Tibial nerve (tissue), 4 donors: ENCODE measurements around the gene PABPN1. TPM values are rescaled to one million over a fixed set of nuclear protein-coding genes. Genes with fewer than 3 reads are reported as not detected.

ENCODE experiments used
- DNase-seq, 2 donors: peaks; one replicate each; pipeline ENCODE4 v3.0.0-alpha.2; 2019; ENCODE audit warnings: low spot score in 2 of 2
- H3K27ac ChIP-seq, 4 donors: fragments of 200-600 bp; sonication (generic) in 3 of 4; one replicate each; pipeline ENCODE4 v1.5.1; 2017 to 2019; ENCODE audit warnings: mild to moderate bottlenecking in 1 of 4
- H3K27me3 ChIP-seq, 2 donors: fragments of 200-600 bp; sonication (generic) in 1 of 2; one replicate each; pipeline versions ENCODE4 v1.5.1 to v1.6.0; 2017 to 2019
- H3K36me3 ChIP-seq, 3 donors: fragments of 200-600 bp; sonication (generic); one replicate each; pipeline ENCODE4 v1.5.1; 2018 to 2019
- H3K4me1 ChIP-seq, 4 donors: fragments of 200-600 bp; sonication (generic) in 3 of 4; one replicate each; pipeline ENCODE4 v1.5.1; 2017 to 2019
- H3K4me3 ChIP-seq, 4 donors: fragments of 200-600 bp; sonication (generic) in 3 of 4; one replicate each; pipeline ENCODE4 v1.5.1; 2017 to 2019; ENCODE audit warnings: mild to moderate bottlenecking in 1 of 4, moderate library complexity in 1 of 4
- H3K9me3 ChIP-seq, 4 donors: fragments of 200-600 bp; sonication (generic) in 3 of 4; one replicate each; pipeline ENCODE4 v1.5.1; 2017 to 2019
- CTCF ChIP-seq, 5 experiments: fragments of 200-600 bp in 3 of 5; fragments of 450-650 bp in 2 of 5; sonication (generic) in 3 of 5; IDR thresholded peaks; one replicate each; pipeline ENCODE4 v1.5.1; 2016 to 2019; ENCODE audit warnings: antibody characterized with exemption in 5 of 5, mild to moderate bottlenecking in 3 of 5, moderate library complexity in 2 of 5
- EP300 ChIP-seq, 2 donors: sonication (generic); formaldehyde crosslinking; IDR thresholded peaks; one replicate each; pipeline ENCODE4 v1.6.1; 2017; ENCODE audit warnings: antibody characterized with exemption in 2 of 2, mild to moderate bottlenecking in 1 of 2
- POLR2A ChIP-seq, 2 donors: fragments of 450-650 bp; IDR thresholded peaks; one replicate each; pipeline ENCODE4 v1.6.1; 2017; ENCODE audit warnings: antibody characterized with exemption in 2 of 2, mild to moderate bottlenecking in 2 of 2, moderate library complexity in 2 of 2
- WGBS, 2 donors: methylation state at CpG; one replicate each; pipeline ENCODE4 v1.1.5; 2018; 5-methylcytosine and 5-hydroxymethylcytosine counted together
- total RNA-seq, 4 donors: library from RNA; depleted of rRNA; stranded (reverse); fragments of >200 nt; gene quantifications; one replicate each; pipeline ENCODE4 v1.1.0, GENCODE V29; 2016

Gene PABPN1
- total RNA-seq, 4 donors from 2014 or later = 52.1 to 80.8 (median 64.5) TPM

- 70 to 75% methylated on average over 5 of the region's 5 CpGs for WGBS, 2 donors
- DNase-seq = no peak
- no peak for TF ChIP-seq EP300 (IDR thresholded peaks at IDR 0.05)
- Histone ChIP-seq H3K36me3 (peaks cover 0 to 31% (median 0%) of the 10 kb centered on the region in 3 donors), H3K4me3 (no peak overlapping the region), H3K9me3 (no peaks in the 10 kb centered on the region), H3K27me3 (peaks cover 0 to 4% of the 10 kb centered on the region in 2 donors), H3K27ac (peak overlapping the region; percentile 43 to 89 (median 82)), H3K4me1 (peaks cover 0 to 28% (median 19%) of the 10 kb centered on the region in 4 donors)
These were observed 32.1 kb downstream of the PABPN1 start for GRCh38 chr14:23353433-23353780.

- WGBS, 2 donors = 77 to 84% methylated on average over 6 of the region's 6 CpGs
- Histone ChIP-seq H3K27me3 (peaks cover 0 to 4% of the 10 kb centered on the region in 2 donors), H3K27ac (no peak overlapping the region), H3K4me1 (peaks cover 0 to 43% (median 25%) of the 10 kb centered on the region in 4 donors), H3K36me3 (peaks cover 0 to 40% (median 0%) of the 10 kb centered on the region in 3 donors), H3K4me3 (no peak overlapping the region), H3K9me3 (no peaks in the 10 kb centered on the region)
- no peak for DNase-seq
- TF ChIP-seq CTCF (IDR thresholded peaks at IDR 0.05) (no peak), POLR2A (IDR thresholded peaks at IDR 0.05) (no peak), EP300 (IDR thresholded peaks at IDR 0.05) (no peak)
These were observed 33.7 kb downstream of the PABPN1 start for GRCh38 chr14:23354990-23355389.

- 78 to 82% methylated on average over 6 of the region's 6 CpGs for WGBS, 2 donors
- TF ChIP-seq POLR2A (IDR thresholded peaks at IDR 0.05) (no peak), EP300 (IDR thresholded peaks at IDR 0.05) (no peak), CTCF (IDR thresholded peaks at IDR 0.05) (no peak)
- no peak for DNase-seq
These were observed 34.7 kb downstream of the PABPN1 start for GRCh38 chr14:23355871-23356435.

GRCh38 chr14:23356662-23357061, 35.4 kb downstream of the PABPN1 start:
- no peak overlapping the region for H3K4me3 ChIP-seq
- 93 to 100% methylated on average over 4 of the region's 4 CpGs for WGBS, 2 donors
- DNase-seq = no peak
- peak overlapping the region in 1 of 4 donors; percentile 37 for H3K27ac ChIP-seq
- no peaks in the 10 kb centered on the region for H3K9me3 ChIP-seq
- H3K4me1 ChIP-seq = peaks cover 0 to 54% (median 31%) of the 10 kb centered on the region in 4 donors
- peaks cover 0 to 45% (median 0%) of the 10 kb centered on the region in 3 donors for H3K36me3 ChIP-seq
- TF ChIP-seq EP300 (IDR thresholded peaks at IDR 0.05) = no peak
- TF ChIP-seq POLR2A (IDR thresholded peaks at IDR 0.05) = no peak
- peaks cover 0 to 4% of the 10 kb centered on the region in 2 donors for H3K27me3 ChIP-seq

More at GRCh38 chr14:23355871-23356435, 34.7 kb downstream of the PABPN1 start:
- Histone ChIP-seq H3K27me3 (peaks cover 0 to 4% of the 10 kb centered on the region in 2 donors), H3K4me3 (no peak overlapping the region), H3K27ac (no peak overlapping the region), H3K9me3 (no peaks in the 10 kb centered on the region), H3K4me1 (peaks cover 0 to 53% (median 32%) of the 10 kb centered on the region in 4 donors), H3K36me3 (peaks cover 0 to 45% (median 0%) of the 10 kb centered on the region in 3 donors)

- Histone ChIP-seq H3K9me3 (no peaks in the 10 kb centered on the region), H3K27ac (no peak overlapping the region), H3K36me3 (peaks cover 0 to 45% (median 0%) of the 10 kb centered on the region in 3 donors), H3K27me3 (peaks cover 0 to 1% of the 10 kb centered on the region in 2 donors), H3K4me3 (no peak overlapping the region), H3K4me1 (peaks cover 0 to 54% (median 30%) of the 10 kb centered on the region in 4 donors)
- TF ChIP-seq EP300 (IDR thresholded peaks at IDR 0.05) (no peak), POLR2A (IDR thresholded peaks at IDR 0.05) (no peak), CTCF (IDR thresholded peaks at IDR 0.05) (no peak)
- 58 to 81% methylated on average over 2 to 7 of the region's 8 CpGs for WGBS, 2 donors
- no peak for DNase-seq
These were observed 36.0 kb downstream of the PABPN1 start for GRCh38 chr14:23357261-23357660.

- H3K4me1 ChIP-seq = peaks cover 0 to 54% (median 25%) of the 10 kb centered on the region in 4 donors
- no peaks in the 10 kb centered on the region for H3K9me3 ChIP-seq
- H3K36me3 ChIP-seq = peaks cover 0 to 45% (median 0%) of the 10 kb centered on the region in 3 donors
- no peaks in the 10 kb centered on the region for H3K27me3 ChIP-seq
- H3K4me3 ChIP-seq = no peak overlapping the region
- WGBS, 2 donors = 71 to 76% methylated on average over 3 of the region's 3 CpGs
- peak overlapping the region in 2 of 4 donors; percentile 85 to 98 for H3K27ac ChIP-seq
- no peak for DNase-seq
- TF ChIP-seq EP300 (IDR thresholded peaks at IDR 0.05) (no peak), CTCF (IDR thresholded peaks at IDR 0.05) (no peak)
These were observed 36.8 kb downstream of the PABPN1 start for GRCh38 chr14:23358042-23358441.
